Fibroblast of lung (primary cell): ENCODE results near the gene GPRIN3.

ENCODE experiments used
- CTCF ChIP-seq, 2 donors: IDR thresholded peaks in 1 of 2; conservative IDR thresholded peaks in 1 of 2; 1 replicate in 1 of 2; 2 replicates in 1 of 2; pipeline ENCODE4 v1.5.1; 2011 to 2012; ENCODE audit warnings: low read length in 2 of 2, control low read depth in 1 of 2, inconsistent platforms in 1 of 2, low read depth in 1 of 2, mild to moderate bottlenecking in 1 of 2
- EZH2 ChIP-seq: IDR thresholded peaks from 2 replicates; pipeline ENCODE4 v1.5.1; 2012; ENCODE audit warnings: low read length, control low read depth, mild to moderate bottlenecking; ENCODE audit errors: missing control alignments

GRCh38 chr4:89300499-89300898 lies 7.1 kb downstream of the GPRIN3 start:
- TF ChIP-seq CTCF (conservative IDR thresholded peaks at IDR 0.05 in 1 of 2, IDR thresholded peaks at IDR 0.05 in 1 of 2; ENCODE audit: low read depth in 1 of 2, low read length in 2 of 2) (no peak), EZH2 (no peak)
